Measurements from ENCODE around the gene MYO9B. TPM values are rescaled to one million over a fixed set of nuclear protein-coding genes. Genes with fewer than 3 reads are reported as not detected.

MYO9B gene
- total and polyA plus RNA-seq, 10 donors = 70.5 to 329 (median 256) TPM

DNA sequence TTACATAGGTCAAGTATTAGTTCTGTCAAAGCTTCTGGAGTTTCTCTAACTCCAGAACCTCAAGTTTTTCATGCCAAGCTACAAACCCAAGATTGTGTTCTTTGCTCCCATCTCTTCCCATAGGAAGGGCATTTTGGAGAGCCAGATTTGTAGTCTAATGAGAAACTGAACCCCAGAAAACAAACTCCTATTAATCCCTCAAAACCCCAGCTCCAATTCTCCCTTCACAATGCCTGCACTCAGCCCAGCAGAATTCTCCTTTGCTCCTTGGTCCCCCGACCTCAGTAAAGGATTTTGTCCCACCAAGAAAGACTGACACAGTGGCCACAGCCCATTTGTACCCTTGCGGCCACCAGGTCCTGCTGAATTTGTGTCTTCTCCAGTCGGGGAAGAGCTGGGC lies 180.6 kb downstream of the MYO9B start:
- whole genome bisulfite sequencing, 5 donors = 77 to 90% (median 82%) methylated on average over 3 of the region's 3 CpGs
- intact Hi-C loops (cut with DNase I; ENCODE audit: low total_unique reads) = no loop called here
- no peak for DNase-seq
- Histone ChIP-seq H3K27ac (no peak overlapping the region), H3K9me3 (peaks cover 0 to 13% (median 4%) of the 10 kb centered on the region in 8 donors), H3K4me1 (peaks cover 0 to 7% (median 6%) of the 10 kb centered on the region in 6 donors), H3K4me3 (no peak overlapping the region), H3K27me3 (replicated peaks in 1 of 7) (no peaks in the 10 kb centered on the region), H3K36me3 (peaks cover 0 to 12% (median 0%) of the 10 kb centered on the region in 6 donors)
- TF ChIP-seq POLR2AphosphoS5 (IDR thresholded peaks at IDR 0.05) = no peak

DNA sequence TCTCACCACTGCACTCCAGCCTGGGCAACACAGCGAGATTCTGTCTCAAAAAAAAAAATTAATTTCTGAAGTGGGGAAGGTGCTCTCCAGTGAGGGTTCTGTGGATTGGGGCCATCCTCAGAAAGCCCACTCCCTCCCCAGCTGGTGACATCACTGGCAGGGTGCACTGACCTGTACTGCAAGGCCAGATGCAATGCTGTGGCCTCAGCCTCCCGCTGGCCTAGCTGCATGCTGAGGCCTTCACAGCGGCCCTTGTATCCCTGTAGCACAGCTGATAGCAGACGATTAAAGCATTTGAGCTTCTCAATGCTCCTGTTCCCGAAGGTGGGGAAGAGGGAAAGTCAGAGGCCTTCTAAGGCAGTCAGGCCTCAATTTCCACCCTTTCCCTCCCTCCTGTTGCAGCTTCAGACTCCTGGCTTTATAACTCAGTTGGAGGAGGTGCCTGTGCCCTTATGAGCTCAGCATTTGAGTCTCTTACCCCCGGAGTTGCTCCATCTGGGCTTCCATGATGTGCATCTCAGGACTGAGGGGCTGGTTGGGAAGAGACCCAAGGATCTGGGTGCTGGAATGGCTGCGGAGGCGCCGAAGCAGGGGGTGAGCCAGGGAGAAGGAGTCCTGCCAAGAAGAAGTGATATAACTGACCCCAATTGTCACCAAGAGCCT lies 183.7 kb downstream of the MYO9B start:
- intact Hi-C loops (cut with DNase I; ENCODE audit: low total_unique reads) = no loop called here
- Histone ChIP-seq H3K27ac (no peak overlapping the region), H3K27me3 (replicated peaks in 1 of 7) (no peaks in the 10 kb centered on the region), H3K9me3 (peaks cover 0 to 13% (median 4%) of the 10 kb centered on the region in 8 donors), H3K4me1 (peaks cover 0 to 21% (median 9%) of the 10 kb centered on the region in 6 donors), H3K4me3 (no peak overlapping the region), H3K36me3 (peaks cover 0 to 10% (median 0%) of the 10 kb centered on the region in 6 donors)
- DNase-seq = no peak
- peak in 1 of 11 experiments; percentile 17 for TF ChIP-seq CTCF (IDR thresholded peaks at IDR 0.05 in 8 of 11, conservative IDR thresholded peaks at IDR 0.05 in 3 of 11)
- TF ChIP-seq POLR2AphosphoS5 (IDR thresholded peaks at IDR 0.05) = no peak
- TF ChIP-seq POLR2A (IDR thresholded peaks at IDR 0.05) = no peak
- 89 to 96% (median 92%) methylated on average over 8 to 9 of the region's 9 CpGs for WGBS, 5 donors

DNA sequence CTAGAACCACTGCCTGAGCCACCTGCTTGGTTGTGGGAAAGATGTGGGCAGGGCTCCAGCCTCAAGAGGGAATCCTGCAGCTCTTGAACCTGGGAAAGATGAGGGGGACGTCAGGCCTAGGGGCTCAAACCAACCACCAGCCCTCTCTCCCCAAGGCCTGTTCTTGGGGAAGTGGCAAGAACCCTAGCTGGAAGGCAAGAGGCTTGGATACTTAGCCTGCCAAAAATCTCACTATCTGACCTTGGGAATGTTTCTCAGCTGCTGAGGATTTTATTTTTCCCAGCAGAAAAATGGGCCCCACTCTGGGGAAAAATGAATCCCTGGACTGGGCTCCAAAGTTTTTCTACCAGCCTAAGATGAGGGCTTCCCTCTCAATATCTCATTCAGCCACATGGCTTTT lies 184.4 kb downstream of the MYO9B start:
- WGBS, 5 donors = 55 to 83% (median 63%) methylated on average over 1 of the region's 1 CpG
- intact Hi-C loops (cut with DNase I; ENCODE audit: low total_unique reads) = no loop called here

GRCh38 chr19:17260842-17261325 lies 185.3 kb downstream of the MYO9B start:
- Histone ChIP-seq H3K27me3 (replicated peaks in 1 of 7) (no peaks in the 10 kb centered on the region), H3K4me3 (no peak overlapping the region), H3K27ac (no peak overlapping the region), H3K36me3 (peaks cover 0 to 10% (median 0%) of the 10 kb centered on the region in 6 donors), H3K9me3 (peaks cover 0 to 13% (median 4%) of the 10 kb centered on the region in 8 donors), H3K4me1 (peaks cover 5 to 31% (median 18%) of the 10 kb centered on the region in 6 donors)
- TF ChIP-seq POLR2A (IDR thresholded peaks at IDR 0.05) (no peak), POLR2AphosphoS5 (IDR thresholded peaks at IDR 0.05) (peak; percentile 23 to 65 (median 48)), CTCF (IDR thresholded peaks at IDR 0.05 in 8 of 11, conservative IDR thresholded peaks at IDR 0.05 in 3 of 11) (peak; percentile 91 to 98 (median 95))
- DNase-seq = peak; percentile 97
- WGBS, 5 donors = 22 to 36% (median 27%) methylated on average over 15 of the region's 15 CpGs
- intact Hi-C loops (cut with DNase I; ENCODE audit: low total_unique reads) = no loop called here

More for the DNA sequence above, 184.4 kb downstream of the MYO9B start:
- DNase-seq = no peak
- no peaks in the 10 kb centered on the region for H3K27me3 ChIP-seq (replicated peaks in 1 of 7)
- H3K36me3 ChIP-seq = peaks cover 0 to 10% (median 0%) of the 10 kb centered on the region in 6 donors
- H3K27ac ChIP-seq = no peak overlapping the region
- H3K4me1 ChIP-seq = peaks cover 3 to 27% (median 14%) of the 10 kb centered on the region in 6 donors
- TF ChIP-seq POLR2AphosphoS5 (IDR thresholded peaks at IDR 0.05) = no peak
- peak in 1 of 11 experiments; percentile 7 for TF ChIP-seq CTCF (IDR thresholded peaks at IDR 0.05 in 8 of 11, conservative IDR thresholded peaks at IDR 0.05 in 3 of 11)
- no peak overlapping the region for H3K4me3 ChIP-seq
- H3K9me3 ChIP-seq = peaks cover 0 to 13% (median 4%) of the 10 kb centered on the region in 8 donors

Data from spleen (tissue), 11 donors.